WTC11 (cell line): Measurements from ENCODE around the gene ELOVL6.

ENCODE experiments used
- CREB1 ChIP-seq: sonication (generic); formaldehyde crosslinking; IDR thresholded peaks from 2 replicates; pipeline ENCODE4 v1.8.0; 2023; ENCODE audit warnings: mild to moderate bottlenecking, missing genetic modification reagents
- CTCF ChIP-seq: fragments of 200-600 bp; IDR thresholded peaks from 2 replicates; pipeline ENCODE4 v1.8.0; 2022; ENCODE audit warnings: antibody characterized with exemption
- KAT7 ChIP-seq: sonication (generic); formaldehyde crosslinking; IDR thresholded peaks from 2 replicates; pipeline ENCODE4 v1.8.1; 2023; ENCODE audit warnings: missing genetic modification reagents, mild to moderate bottlenecking, borderline replicate concordance
- MLX ChIP-seq: sonication (generic); formaldehyde crosslinking; IDR thresholded peaks from 2 replicates; pipeline ENCODE4 v1.8.1; 2023; ENCODE audit warnings: mild to moderate bottlenecking, missing genetic modification reagents, moderate library complexity
- TF ChIP-seq, protein P1 (sequence below): fragments of 250-450 bp; sonication (Bioruptor Pico); IDR thresholded peaks from 2 replicates; pipeline ENCODE4 v1.8.0; 2021; ENCODE audit warnings: mild to moderate bottlenecking

DNA sequence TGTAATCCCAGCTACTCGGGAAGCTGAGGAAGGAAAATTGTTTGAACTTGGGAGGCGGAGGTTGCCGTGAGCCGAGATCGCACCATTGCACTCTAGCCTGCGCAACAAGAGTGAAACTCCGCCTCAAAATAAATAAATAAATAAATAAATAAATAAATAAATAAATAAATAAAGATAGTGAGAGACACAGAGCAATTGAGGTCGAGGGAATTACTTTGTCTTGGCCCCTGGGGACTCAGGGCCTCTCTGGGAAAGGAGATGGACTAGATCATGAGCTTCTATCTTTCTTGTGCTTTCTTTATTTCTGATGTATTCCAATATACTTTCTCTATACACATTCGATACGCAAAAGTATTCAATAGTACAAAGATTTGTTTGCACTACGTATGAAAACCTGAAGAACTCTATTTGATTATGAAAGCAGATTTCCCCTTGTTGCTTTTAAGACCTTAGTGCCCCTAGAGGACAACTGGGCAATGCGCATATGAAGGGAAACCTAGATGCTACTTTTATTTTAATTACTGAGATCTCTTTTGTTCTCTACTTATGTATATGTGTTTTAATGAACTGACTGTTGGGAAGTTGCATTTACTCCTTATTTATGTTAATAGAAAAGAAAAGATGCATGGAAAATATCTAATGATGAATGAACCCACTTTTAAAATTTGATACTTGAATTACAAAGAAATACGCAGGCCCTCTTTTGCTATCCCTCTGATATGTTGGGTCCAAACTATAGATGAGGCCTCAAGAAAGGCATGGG lies 12.8 kb upstream of the ELOVL6 start:
- TF ChIP-seq CTCF = peak; percentile 24; the same call in 1 of the 2 replicates
- no peak for TF ChIP-seq KAT7
- TF ChIP-seq, protein P1, sequence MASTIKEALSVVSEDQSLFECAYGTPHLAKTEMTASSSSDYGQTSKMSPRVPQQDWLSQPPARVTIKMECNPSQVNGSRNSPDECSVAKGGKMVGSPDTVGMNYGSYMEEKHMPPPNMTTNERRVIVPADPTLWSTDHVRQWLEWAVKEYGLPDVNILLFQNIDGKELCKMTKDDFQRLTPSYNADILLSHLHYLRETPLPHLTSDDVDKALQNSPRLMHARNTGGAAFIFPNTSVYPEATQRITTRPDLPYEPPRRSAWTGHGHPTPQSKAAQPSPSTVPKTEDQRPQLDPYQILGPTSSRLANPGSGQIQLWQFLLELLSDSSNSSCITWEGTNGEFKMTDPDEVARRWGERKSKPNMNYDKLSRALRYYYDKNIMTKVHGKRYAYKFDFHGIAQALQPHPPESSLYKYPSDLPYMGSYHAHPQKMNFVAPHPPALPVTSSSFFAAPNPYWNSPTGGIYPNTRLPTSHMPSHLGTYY = no peak
- no peak for TF ChIP-seq CREB1 (CRISPR knock-in tag)
- TF ChIP-seq MLX (CRISPR knock-in tag) = no peak
